ENCODE measurements around the gene BCAN.

Gene BCAN

GRCh38 chr1:156642265-156643048 lies 540 bp downstream of the BCAN start:
- no peak overlapping the region for H3K27ac ChIP-seq (ENCODE audit: low read length)
- no peak overlapping the region for H3K9ac ChIP-seq (ENCODE audit: low read length)
- TF ChIP-seq EZH2 (optimal IDR thresholded peaks at IDR 0.05; ENCODE audit: low read depth, low read length) (no peak), CTCF (IDR thresholded peaks at IDR 0.05; ENCODE audit: low read length) (no peak), EZH2phosphoT487 (IDR thresholded peaks at IDR 0.05; ENCODE audit: low read length) (no peak)
- H3K4me1 ChIP-seq (ENCODE audit: low read length) = no peaks in the 10 kb centered on the region
- H3K9me2 ChIP-seq (replicated peaks; ENCODE audit: insufficient read depth, low read length) = no peaks in the 10 kb centered on the region
- no peak overlapping the region for H3K4me2 ChIP-seq (ENCODE audit: low read depth, low read length)
- no peaks in the 10 kb centered on the region for H3K79me2 ChIP-seq (ENCODE audit: low read length)
- no peak overlapping the region for H2AFZ ChIP-seq (ENCODE audit: low read length)
- peaks cover 13% of the 10 kb centered on the region for H3F3A ChIP-seq (ENCODE audit: insufficient read depth, low read length)
- no peaks in the 10 kb centered on the region for H3K27me3 ChIP-seq (replicated peaks; ENCODE audit: insufficient read depth, low read length)
- H3K36me3 ChIP-seq (replicated peaks; ENCODE audit: insufficient read depth, low read length) = 0 out of 2 replicates have a peak, but pooled peaks cover 13% of the 10 kb centered on the region
- no peaks in the 10 kb centered on the region for H3K9me3 ChIP-seq (replicated peaks; ENCODE audit: insufficient read depth, low read length)
- no peak overlapping the region for H3K4me3 ChIP-seq (ENCODE audit: low read length)
- 0 out of 2 replicates have a peak, but pooled peaks cover 7% of the 10 kb centered on the region for H4K20me1 ChIP-seq (ENCODE audit: insufficient read depth, low read length)
- DNase-seq = no peak

GRCh38 chr1:156643049-156643777 lies 1.3 kb downstream of the BCAN start:
- H3K9me2 ChIP-seq (replicated peaks; ENCODE audit: insufficient read depth, low read length) = no peaks in the 10 kb centered on the region
- no peaks in the 10 kb centered on the region for H3K9me3 ChIP-seq (replicated peaks; ENCODE audit: insufficient read depth, low read length)
- H4K20me1 ChIP-seq (ENCODE audit: insufficient read depth, low read length) = 0 out of 2 replicates have a peak, but pooled peaks cover 7% of the 10 kb centered on the region
- 0 out of 2 replicates have a peak, but pooled peaks cover 13% of the 10 kb centered on the region for H3K36me3 ChIP-seq (replicated peaks; ENCODE audit: insufficient read depth, low read length)
- no peak overlapping the region for H3K4me3 ChIP-seq (ENCODE audit: low read length)
- peaks cover 13% of the 10 kb centered on the region for H3F3A ChIP-seq (ENCODE audit: insufficient read depth, low read length)
- H3K27ac ChIP-seq (ENCODE audit: low read length) = no peak overlapping the region
- no peaks in the 10 kb centered on the region for H3K4me1 ChIP-seq (ENCODE audit: low read length)
- no peaks in the 10 kb centered on the region for H3K27me3 ChIP-seq (replicated peaks; ENCODE audit: insufficient read depth, low read length)
- no peaks in the 10 kb centered on the region for H3K79me2 ChIP-seq (ENCODE audit: low read length)
- DNase-seq = no peak
- H3K4me2 ChIP-seq (ENCODE audit: low read depth, low read length) = no peak overlapping the region
- TF ChIP-seq CTCF (IDR thresholded peaks at IDR 0.05; ENCODE audit: low read length) (no peak), EZH2 (optimal IDR thresholded peaks at IDR 0.05; ENCODE audit: low read depth, low read length) (no peak)
- H3K9ac ChIP-seq (ENCODE audit: low read length) = no peak overlapping the region
- H2AFZ ChIP-seq (ENCODE audit: low read length) = no peak overlapping the region

GRCh38 chr1:156643778-156644092 lies 1.8 kb downstream of the BCAN start:
- TF ChIP-seq EZH2 (optimal IDR thresholded peaks at IDR 0.05; ENCODE audit: low read depth, low read length) (no peak), EZH2phosphoT487 (IDR thresholded peaks at IDR 0.05; ENCODE audit: low read length) (no peak), CTCF (IDR thresholded peaks at IDR 0.05; ENCODE audit: low read length) (no peak)
- H3K4me1 ChIP-seq (ENCODE audit: low read length) = no peaks in the 10 kb centered on the region
- no peaks in the 10 kb centered on the region for H3K79me2 ChIP-seq (ENCODE audit: low read length)
- no peak for DNase-seq
- H3K27me3 ChIP-seq (replicated peaks; ENCODE audit: insufficient read depth, low read length) = no peaks in the 10 kb centered on the region
- H3K4me3 ChIP-seq (ENCODE audit: low read length) = no peak overlapping the region
- peaks cover 13% of the 10 kb centered on the region for H3F3A ChIP-seq (ENCODE audit: insufficient read depth, low read length)
- H3K36me3 ChIP-seq (replicated peaks; ENCODE audit: insufficient read depth, low read length) = 0 out of 2 replicates have a peak, but pooled peaks cover 13% of the 10 kb centered on the region
- H4K20me1 ChIP-seq (ENCODE audit: insufficient read depth, low read length) = 0 out of 2 replicates have a peak, but pooled peaks cover 7% of the 10 kb centered on the region
- no peak overlapping the region for H2AFZ ChIP-seq (ENCODE audit: low read length)
- no peak overlapping the region for H3K9ac ChIP-seq (ENCODE audit: low read length)
- H3K9me3 ChIP-seq (replicated peaks; ENCODE audit: insufficient read depth, low read length) = no peaks in the 10 kb centered on the region
- H3K27ac ChIP-seq (ENCODE audit: low read length) = no peak overlapping the region
- H3K4me2 ChIP-seq (ENCODE audit: low read depth, low read length) = no peak overlapping the region
- no peaks in the 10 kb centered on the region for H3K9me2 ChIP-seq (replicated peaks; ENCODE audit: insufficient read depth, low read length)
